Thymus (tissue), 11 donors: ENCODE data around the gene GNLY. TPM values are rescaled to one million over a fixed set of nuclear protein-coding genes. Genes with fewer than 3 reads are reported as not detected.

ENCODE experiments used
- DNase-seq, 9 donors: peaks; one replicate each; pipeline ENCODE4 v3.0.0-alpha.2; 2013; ENCODE audit warnings: low spot score in 9 of 9, low read depth in 6 of 9, missing footprints in 1 of 9
- H3K27ac ChIP-seq, 2 donors: one replicate each; pipeline ENCODE4 v1.5.1; 2013; ENCODE audit warnings: control low read depth in 1 of 2, low read depth in 1 of 2, low read length in 1 of 2, mild to moderate bottlenecking in 1 of 2, moderate library complexity in 1 of 2
- H3K27me3 ChIP-seq, 2 donors: one replicate each; pipeline ENCODE4 v1.5.1; 2013; ENCODE audit warnings: low read length in 1 of 2; ENCODE audit not compliant: control insufficient read depth in 2 of 2, insufficient read depth in 1 of 2
- H3K36me3 ChIP-seq, 2 donors: one replicate each; pipeline ENCODE4 v1.5.1; 2013; ENCODE audit warnings: low read length in 1 of 2, mild to moderate bottlenecking in 1 of 2, moderate library complexity in 1 of 2; ENCODE audit not compliant: control insufficient read depth in 2 of 2, insufficient read depth in 2 of 2
- H3K4me1 ChIP-seq, 2 donors: one replicate each; pipeline ENCODE4 v1.5.1; 2013; ENCODE audit warnings: low read length in 2 of 2; ENCODE audit not compliant: control insufficient read depth in 2 of 2, insufficient read depth in 2 of 2
- H3K4me3 ChIP-seq, 2 donors: one replicate each; pipeline ENCODE4 v1.5.1; 2013; ENCODE audit warnings: low read length in 2 of 2, control low read depth in 1 of 2, mild to moderate bottlenecking in 1 of 2
- H3K9me3 ChIP-seq, 2 donors: one replicate each; pipeline ENCODE4 v1.5.1; 2013; ENCODE audit warnings: low read length in 1 of 2, mild to moderate bottlenecking in 1 of 2; ENCODE audit not compliant: control insufficient read depth in 2 of 2, insufficient read depth in 1 of 2
- WGBS: extraction: QIAGEN DNeasy Blood & Tissue Kit; methylation state at CpG from one replicate; pipeline ENCODE4 v1.1.7; 2013; 5-methylcytosine and 5-hydroxymethylcytosine counted together
- polyA plus RNA-seq: library from polyadenylated mRNA; stranded (reverse); fragments of 200-250 nt; gene quantifications from one replicate; pipeline ENCODE4 v1.2.3, GENCODE V29; 2013
- total RNA-seq: library from RNA; stranded (reverse); fragments of 120-200 nt; gene quantifications from one replicate; pipeline ENCODE4 v1.2.4, GENCODE V29; 2013
- donor health status: healthy.

The GNLY gene
- total and polyA plus RNA-seq, 2 donors: 1.7 to 7.0 TPM

DNA sequence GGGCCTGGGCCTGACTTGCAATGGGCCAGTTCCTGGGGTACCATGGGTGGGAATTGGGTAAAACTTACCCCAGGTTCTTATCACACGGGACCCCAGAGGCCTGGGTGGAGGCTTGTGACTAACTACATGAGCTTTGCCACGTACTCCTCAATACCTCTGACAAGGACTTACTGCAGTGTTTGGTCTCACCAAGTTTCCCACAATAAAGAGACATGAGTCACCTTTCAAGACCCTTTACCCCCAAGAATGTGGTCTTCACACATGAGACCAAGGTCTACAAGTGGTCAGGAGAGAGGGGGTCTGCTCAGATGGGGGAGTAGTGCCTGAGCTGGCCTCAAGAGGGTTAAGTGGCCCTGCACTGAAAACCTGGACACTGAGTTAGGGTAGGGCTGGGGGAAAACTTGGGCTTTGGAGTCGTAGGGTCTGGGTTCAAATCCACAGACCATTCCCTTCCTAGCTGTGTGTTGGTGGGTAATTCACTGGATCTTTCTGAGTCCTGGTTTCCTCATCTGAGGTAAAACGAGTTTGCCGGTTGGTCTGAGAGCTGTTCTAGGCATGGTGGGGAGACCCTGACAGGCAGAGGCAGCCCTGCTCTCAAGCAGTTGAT lies 2.0 kb upstream of the GNLY start:
- no peak for DNase-seq
- no peaks in the 10 kb centered on the region for H3K4me1 ChIP-seq
- no peaks in the 10 kb centered on the region for H3K27me3 ChIP-seq
- no peaks in the 10 kb centered on the region for H3K36me3 ChIP-seq
- no peak overlapping the region for H3K4me3 ChIP-seq
- 93% methylated on average over 5 of the region's 5 CpGs for WGBS
- H3K9me3 ChIP-seq: no peaks in the 10 kb centered on the region
- H3K27ac ChIP-seq: no peak overlapping the region

DNA sequence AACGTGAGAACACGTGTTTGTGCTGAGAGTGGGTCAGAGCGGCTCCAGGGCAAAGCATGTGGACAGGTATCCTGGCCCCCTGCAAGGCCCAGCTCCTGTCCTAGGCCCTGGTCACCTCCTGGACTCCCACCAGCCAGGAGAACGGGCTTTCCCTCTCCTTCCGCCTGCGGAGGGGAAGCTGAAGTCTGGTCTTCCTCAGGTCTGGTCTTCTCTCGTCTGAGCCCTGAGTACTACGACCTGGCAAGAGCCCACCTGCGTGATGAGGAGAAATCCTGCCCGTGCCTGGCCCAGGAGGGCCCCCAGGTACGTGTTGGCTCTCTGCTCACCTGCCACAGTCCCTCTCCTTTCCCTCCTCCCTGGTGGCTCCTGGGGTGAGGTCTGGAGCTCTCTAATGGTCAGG lies 963 bp downstream of the GNLY start:
- no peaks in the 10 kb centered on the region for H3K36me3 ChIP-seq
- no peak for DNase-seq
- 97% methylated on average over 11 of the region's 11 CpGs for WGBS
- H3K9me3 ChIP-seq: no peaks in the 10 kb centered on the region
- peaks cover 0 to 12% of the 10 kb centered on the region in 2 donors for H3K4me1 ChIP-seq
- no peak overlapping the region for H3K4me3 ChIP-seq
- no peak overlapping the region for H3K27ac ChIP-seq
- H3K27me3 ChIP-seq: no peaks in the 10 kb centered on the region

DNA sequence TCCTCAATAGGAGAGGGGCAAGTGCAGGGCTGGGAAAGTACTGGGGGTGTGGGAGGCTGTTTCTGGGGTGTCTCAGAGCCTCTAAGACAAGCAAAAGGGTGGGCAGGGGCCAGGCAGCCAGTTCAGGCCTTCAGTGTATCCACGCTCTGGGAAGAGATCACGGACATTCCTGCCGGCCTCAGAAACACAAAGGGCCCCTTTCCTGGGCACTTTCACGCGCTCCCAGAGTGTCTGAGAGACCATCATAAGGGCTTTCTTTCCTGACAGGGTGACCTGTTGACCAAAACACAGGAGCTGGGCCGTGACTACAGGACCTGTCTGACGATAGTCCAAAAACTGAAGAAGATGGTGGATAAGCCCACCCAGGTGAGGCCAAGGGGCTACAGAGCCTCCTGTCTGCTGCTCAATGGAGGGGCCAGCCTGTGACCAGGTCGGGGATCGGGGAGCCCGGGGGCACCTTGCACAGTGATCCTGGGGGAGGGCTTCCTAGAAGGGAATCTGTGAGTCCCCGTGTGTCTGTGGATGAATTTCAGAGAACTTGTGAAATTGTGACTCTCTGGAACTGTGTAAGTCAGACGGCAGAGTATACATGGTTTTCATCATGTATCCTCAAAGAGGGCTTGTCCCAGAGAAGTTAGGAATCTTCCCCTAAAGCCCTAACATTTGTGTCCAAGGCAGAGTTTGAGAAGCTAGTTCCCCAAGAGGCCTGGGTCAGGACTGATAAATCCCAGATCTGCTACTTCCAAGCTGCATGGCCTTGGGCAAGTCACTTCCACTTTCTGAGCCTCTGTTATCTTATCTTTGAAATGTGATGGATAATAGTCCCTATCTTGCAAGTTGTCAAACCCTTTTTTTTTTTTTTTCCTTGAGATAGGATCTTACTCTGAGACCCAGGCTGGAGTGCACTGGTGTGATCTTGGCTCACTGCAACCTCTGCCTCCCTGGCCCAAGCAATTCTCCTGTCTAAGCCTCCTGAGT lies 1.8 kb downstream of the GNLY start:
- Histone ChIP-seq H3K4me3 (no peak overlapping the region), H3K27ac (no peak overlapping the region), H3K4me1 (peaks cover 0 to 12% of the 10 kb centered on the region in 2 donors), H3K27me3 (no peaks in the 10 kb centered on the region), H3K36me3 (no peaks in the 10 kb centered on the region), H3K9me3 (no peaks in the 10 kb centered on the region)
- 98% methylated on average over 12 of the region's 12 CpGs for WGBS
- no peak for DNase-seq

DNA sequence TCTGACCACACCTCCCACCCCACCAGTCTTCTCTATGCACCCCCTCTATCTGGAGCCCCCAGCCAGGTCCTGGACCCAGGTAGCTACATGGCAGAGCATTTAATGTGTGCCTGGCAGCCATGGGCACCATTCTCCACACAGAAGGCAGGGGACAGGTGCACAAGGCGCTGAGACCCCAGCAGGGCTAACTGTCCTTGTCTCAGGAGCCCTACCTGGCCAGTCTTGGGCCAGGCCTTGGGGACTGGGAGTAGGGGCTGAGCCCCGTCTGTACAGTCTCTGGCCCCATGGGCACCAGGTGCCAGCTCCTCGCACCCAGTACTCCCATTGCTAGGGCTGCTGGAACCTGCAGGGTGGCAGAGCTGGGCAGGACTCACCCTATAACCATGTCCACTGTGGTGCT lies 2.9 kb downstream of the GNLY start:
- Histone ChIP-seq H3K27me3 (no peaks in the 10 kb centered on the region), H3K27ac (no peak overlapping the region), H3K9me3 (no peaks in the 10 kb centered on the region), H3K4me3 (no peak overlapping the region), H3K4me1 (peaks cover 0 to 12% of the 10 kb centered on the region in 2 donors), H3K36me3 (no peaks in the 10 kb centered on the region)
- DNase-seq: no peak
- 85% methylated on average over 3 of the region's 3 CpGs for WGBS

DNA sequence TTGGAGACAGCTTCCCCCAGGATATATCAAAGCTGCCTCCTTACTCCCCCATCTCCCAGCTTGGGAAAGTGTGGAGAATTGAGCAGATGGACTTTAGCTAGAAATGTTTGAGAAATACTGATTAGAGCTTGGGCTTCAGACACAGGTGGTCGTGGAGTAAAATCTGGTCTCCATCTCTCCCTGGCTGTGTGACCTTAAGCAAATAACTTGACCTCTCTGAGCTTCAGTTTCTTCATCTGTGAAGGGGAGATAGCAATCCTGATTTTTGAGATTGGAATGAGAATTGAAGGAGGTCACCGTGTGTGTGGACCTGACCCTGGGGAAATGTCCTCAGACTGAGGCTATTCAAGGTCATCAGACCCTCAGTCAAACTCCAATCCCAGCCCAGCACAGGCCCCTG lies 3.6 kb downstream of the GNLY start:
- H3K27me3 ChIP-seq: no peaks in the 10 kb centered on the region
- no peak overlapping the region for H3K4me3 ChIP-seq
- H3K27ac ChIP-seq: no peak overlapping the region
- H3K9me3 ChIP-seq: no peaks in the 10 kb centered on the region
- DNase-seq: no peak
- no peaks in the 10 kb centered on the region for H3K36me3 ChIP-seq
- peaks cover 0 to 12% of the 10 kb centered on the region in 2 donors for H3K4me1 ChIP-seq
- WGBS: 71% methylated on average over 2 of the region's 2 CpGs

DNA sequence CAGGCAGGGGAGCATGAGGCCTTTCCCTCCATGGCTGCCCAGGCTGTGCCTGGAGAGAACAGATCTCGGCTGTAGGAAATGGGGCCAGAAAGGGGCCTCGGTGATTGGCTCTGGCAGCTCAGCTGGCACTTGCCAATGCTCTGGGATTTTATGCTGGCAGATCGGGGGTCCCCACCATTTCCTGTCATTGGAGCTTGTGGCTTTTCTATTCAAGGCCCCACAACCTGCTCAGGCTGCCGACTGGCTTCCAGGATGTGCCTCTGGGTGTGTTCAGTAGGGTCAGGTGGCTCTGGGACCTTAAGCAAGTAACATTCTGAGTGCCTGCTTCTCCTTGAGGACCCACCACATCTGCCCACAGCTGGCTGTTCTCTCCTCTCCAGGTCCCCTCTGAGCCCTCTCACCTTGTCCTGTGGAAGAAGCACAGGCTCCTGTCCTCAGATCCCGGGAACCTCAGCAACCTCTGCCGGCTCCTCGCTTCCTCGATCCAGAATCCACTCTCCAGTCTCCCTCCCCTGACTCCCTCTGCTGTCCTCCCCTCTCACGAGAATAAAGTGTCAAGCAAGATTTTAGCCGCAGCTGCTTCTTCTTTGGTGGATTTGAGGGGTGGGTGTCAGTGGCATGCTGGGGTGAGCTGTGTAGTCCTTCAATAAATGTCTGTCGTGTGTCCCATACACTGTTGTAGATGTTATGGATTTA lies 4.2 kb downstream of the GNLY start:
- Histone ChIP-seq H3K27ac (no peak overlapping the region), H3K9me3 (no peaks in the 10 kb centered on the region), H3K27me3 (no peaks in the 10 kb centered on the region), H3K36me3 (no peaks in the 10 kb centered on the region), H3K4me1 (peaks cover 0 to 12% of the 10 kb centered on the region in 2 donors), H3K4me3 (no peak overlapping the region)
- DNase-seq: peak in 4 of 9 donors; percentile 15 to 60 (median 26)
- WGBS: 60% methylated on average over 11 of the region's 11 CpGs

DNA sequence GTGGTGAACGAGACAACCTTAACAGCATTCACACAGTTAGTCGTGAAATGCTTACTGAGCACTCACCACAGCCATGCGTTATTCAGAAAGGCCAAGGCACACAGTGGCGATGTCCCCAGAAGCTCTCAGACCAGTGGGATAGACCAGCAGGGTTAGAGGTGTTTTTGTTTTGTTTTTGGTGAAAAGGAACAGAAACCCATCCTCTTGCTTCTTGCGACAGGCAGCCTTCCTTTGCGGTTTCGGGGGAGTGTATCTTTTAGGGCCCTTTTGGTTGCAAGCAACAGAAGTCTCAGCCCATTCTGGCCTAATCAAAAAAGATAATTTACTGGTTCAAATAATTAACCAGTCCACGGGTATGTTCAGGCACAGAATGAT lies 4.7 kb downstream of the GNLY start:
- H3K27ac ChIP-seq: no peak overlapping the region
- WGBS: 89% methylated on average over 8 of the region's 8 CpGs
- H3K9me3 ChIP-seq: no peaks in the 10 kb centered on the region
- DNase-seq: no peak
- no peaks in the 10 kb centered on the region for H3K27me3 ChIP-seq
- peaks cover 0 to 12% of the 10 kb centered on the region in 2 donors for H3K4me1 ChIP-seq
- no peak overlapping the region for H3K4me3 ChIP-seq
- no peaks in the 10 kb centered on the region for H3K36me3 ChIP-seq

DNA sequence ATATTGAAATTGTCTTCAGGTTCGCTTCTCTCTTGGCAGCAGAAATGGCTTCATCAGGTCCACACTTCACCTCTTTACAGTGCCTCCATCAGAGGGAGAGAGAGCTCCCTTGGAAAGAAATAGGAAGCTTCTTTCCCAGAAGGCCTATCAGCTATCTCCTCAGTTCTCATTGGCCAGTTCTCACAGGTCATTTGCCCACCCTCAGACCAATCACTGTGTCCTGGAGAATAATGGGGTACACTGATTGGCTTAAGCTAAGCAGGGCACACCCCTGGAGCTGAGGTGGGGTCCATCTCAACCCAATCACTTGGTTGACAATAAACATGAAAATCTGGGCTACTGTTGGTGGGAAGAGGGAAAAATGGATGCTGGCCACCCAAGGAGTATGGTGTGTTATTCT lies 5.2 kb downstream of the GNLY start:
- no peak overlapping the region for H3K4me3 ChIP-seq
- no peaks in the 10 kb centered on the region for H3K36me3 ChIP-seq
- H3K27me3 ChIP-seq: no peaks in the 10 kb centered on the region
- peaks cover 0 to 12% of the 10 kb centered on the region in 2 donors for H3K4me1 ChIP-seq
- 98% methylated on average over 1 of the region's 1 CpG for WGBS
- no peaks in the 10 kb centered on the region for H3K9me3 ChIP-seq
- no peak overlapping the region for H3K27ac ChIP-seq
- no peak for DNase-seq

DNA sequence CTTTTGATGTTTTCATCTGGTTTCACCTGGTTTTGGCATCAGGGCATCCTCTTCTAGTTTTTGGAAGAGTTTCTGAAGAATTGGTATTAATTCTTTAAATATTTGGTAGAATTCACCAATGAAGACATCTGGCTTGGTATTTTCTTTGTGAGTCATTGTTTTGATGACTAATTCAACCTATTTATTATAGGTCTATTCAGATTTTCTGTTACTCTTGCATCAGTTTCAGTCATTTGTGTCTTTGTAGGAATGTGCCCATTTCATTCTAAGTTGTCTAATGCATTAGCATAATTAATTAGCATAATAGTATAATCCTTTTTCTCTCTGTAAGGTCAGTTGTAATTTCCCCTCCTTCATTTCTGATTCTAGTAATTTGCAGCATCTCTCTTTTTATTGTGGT lies 8.0 kb downstream of the GNLY start:
- Histone ChIP-seq H3K9me3 (no peaks in the 10 kb centered on the region), H3K36me3 (no peaks in the 10 kb centered on the region), H3K4me3 (no peak overlapping the region), H3K27ac (no peak overlapping the region), H3K4me1 (peaks cover 0 to 25% of the 10 kb centered on the region in 2 donors), H3K27me3 (no peaks in the 10 kb centered on the region)
- DNase-seq: no peak
